Ovary (tissue), 3 donors: ENCODE measurements around the gene TTC31.

Experiments
- EP300 ChIP-seq: sonication (generic); formaldehyde crosslinking; IDR thresholded peaks from one replicate; pipeline ENCODE4 v1.6.1; 2017; ENCODE audit warnings: antibody characterized with exemption
- POLR2A ChIP-seq: fragments of 450-650 bp; IDR thresholded peaks from one replicate; pipeline ENCODE4 v1.6.1; 2017; ENCODE audit warnings: antibody characterized with exemption, mild to moderate bottlenecking, moderate library complexity
- TF ChIP-seq, protein P1 (sequence below), 3 donors: fragments of 450-650 bp in 2 of 3; fragments of 200-600 bp in 1 of 3; IDR thresholded peaks; one replicate each; pipeline versions ENCODE4 v1.5.1 to v1.8.0; 2016 to 2022; ENCODE audit warnings: antibody characterized with exemption in 3 of 3, mild to moderate bottlenecking in 1 of 3
- donor health status: DM: no; HTN: no; CAD: no.

DNA sequence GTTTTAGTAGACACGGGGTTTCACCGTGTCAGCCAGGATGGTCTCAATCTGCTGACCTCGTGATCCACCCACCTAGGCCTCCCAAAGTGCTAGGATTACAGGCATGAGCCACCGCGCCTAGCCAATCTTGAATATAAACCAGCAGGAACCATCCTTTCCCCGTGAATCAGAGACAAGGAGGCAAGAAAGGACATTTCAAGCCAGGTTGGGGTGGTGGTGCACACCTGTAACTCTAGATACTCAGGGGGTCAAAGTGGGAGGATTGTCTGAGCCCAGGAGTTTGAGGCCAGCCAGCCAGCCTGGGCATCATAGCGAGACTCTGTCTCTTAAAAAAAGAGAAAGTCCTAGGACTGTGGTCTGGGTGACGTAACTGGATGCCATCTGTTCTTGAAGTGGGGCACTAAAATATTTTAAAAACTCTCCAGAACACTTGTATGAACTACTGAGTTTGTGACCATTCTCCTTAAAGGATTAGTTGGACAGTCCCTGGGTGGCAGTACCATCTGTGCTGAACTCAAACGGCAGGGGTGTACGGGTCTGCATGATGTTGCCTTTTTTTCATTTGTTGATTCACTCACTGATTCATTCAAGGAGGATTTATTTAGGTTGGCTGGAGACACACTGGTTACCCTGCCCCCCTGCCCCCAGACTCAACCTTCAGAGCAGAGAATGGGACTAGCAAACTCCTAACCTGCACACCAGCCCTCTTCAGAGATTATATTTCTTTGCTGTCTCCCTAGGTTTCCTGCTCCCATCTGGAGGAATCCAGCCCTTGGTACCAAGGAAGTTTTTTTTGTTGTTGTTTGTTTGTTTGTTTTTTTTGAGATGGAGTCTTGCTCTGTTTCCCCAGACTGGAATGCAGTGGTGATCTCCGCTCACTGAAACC, 28.5 kb downstream of the TTC31 start:
- TF ChIP-seq, protein P1, sequence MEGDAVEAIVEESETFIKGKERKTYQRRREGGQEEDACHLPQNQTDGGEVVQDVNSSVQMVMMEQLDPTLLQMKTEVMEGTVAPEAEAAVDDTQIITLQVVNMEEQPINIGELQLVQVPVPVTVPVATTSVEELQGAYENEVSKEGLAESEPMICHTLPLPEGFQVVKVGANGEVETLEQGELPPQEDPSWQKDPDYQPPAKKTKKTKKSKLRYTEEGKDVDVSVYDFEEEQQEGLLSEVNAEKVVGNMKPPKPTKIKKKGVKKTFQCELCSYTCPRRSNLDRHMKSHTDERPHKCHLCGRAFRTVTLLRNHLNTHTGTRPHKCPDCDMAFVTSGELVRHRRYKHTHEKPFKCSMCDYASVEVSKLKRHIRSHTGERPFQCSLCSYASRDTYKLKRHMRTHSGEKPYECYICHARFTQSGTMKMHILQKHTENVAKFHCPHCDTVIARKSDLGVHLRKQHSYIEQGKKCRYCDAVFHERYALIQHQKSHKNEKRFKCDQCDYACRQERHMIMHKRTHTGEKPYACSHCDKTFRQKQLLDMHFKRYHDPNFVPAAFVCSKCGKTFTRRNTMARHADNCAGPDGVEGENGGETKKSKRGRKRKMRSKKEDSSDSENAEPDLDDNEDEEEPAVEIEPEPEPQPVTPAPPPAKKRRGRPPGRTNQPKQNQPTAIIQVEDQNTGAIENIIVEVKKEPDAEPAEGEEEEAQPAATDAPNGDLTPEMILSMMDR (IDR thresholded peaks at IDR 0.05), result no peak
- no peak for TF ChIP-seq POLR2A
- TF ChIP-seq EP300, result no peak
